CD4-positive, alpha-beta T cell (primary cell): ENCODE data around the gene IL3RA. TPM values are rescaled to one million over a fixed set of nuclear protein-coding genes. Genes with fewer than 3 reads are reported as not detected.
"Not testable (repeated sequence)": the region's sequence is repeated elsewhere in the genome, so short reads cannot be mapped to it uniquely, and the experiment has no call there.

Experiments
- ATAC-seq: fragments of 200-7000 bp; cut with Tn5 transposase; one replicate; pipeline ENCODE4 v1.10.0; 2022; ENCODE audit warnings: mild to moderate bottlenecking; ENCODE audit not compliant: poor library complexity
- CTCF ChIA-PET: fragments of 350-600 bp; sonication (Branson Sonifier 250); formaldehyde crosslinking; loops from one replicate; lab custom pipeline; 2021; ENCODE audit warnings: antibody characterized with exemption, inconsistent platforms; lab: Charles Lee
- POLR2A ChIA-PET: fragments of 350-600 bp; sonication (Branson Sonifier 250); formaldehyde crosslinking; loops from one replicate; lab custom pipeline; 2021; ENCODE audit warnings: antibody characterized with exemption, inconsistent platforms; lab: Charles Lee
- DNase-seq, 14 experiments: peaks; one replicate each; pipeline ENCODE4 v3.0.0-alpha.2; 2013 to 2020; ENCODE audit warnings: mixed read lengths in 2 of 14
- H3K27ac ChIP-seq, 2 donors: one replicate each; pipeline versions ENCODE4 v1.5.1 to v1.7.0; 2013; ENCODE audit warnings: low read length in 2 of 2, low read depth in 1 of 2, mild to moderate bottlenecking in 1 of 2
- H3K27me3 ChIP-seq, 2 experiments: 1 replicate in 1 of 2; 2 replicates in 1 of 2; pipeline versions ENCODE4 v1.6.1 to v1.7.0; 2013; ENCODE audit warnings: low read length in 2 of 2, control low read depth in 1 of 2, mild to moderate bottlenecking in 1 of 2, moderate library complexity in 1 of 2; ENCODE audit not compliant: insufficient read depth in 2 of 2, control insufficient read depth in 1 of 2
- H3K36me3 ChIP-seq: one replicate; pipeline ENCODE4 v1.6.1; 2013; ENCODE audit warnings: low read length, control low read depth; ENCODE audit not compliant: insufficient read depth
- H3K4me1 ChIP-seq: one replicate; pipeline ENCODE4 v1.6.1; 2013; ENCODE audit warnings: low read length, control low read depth; ENCODE audit not compliant: insufficient read depth
- H3K4me3 ChIP-seq: one replicate; pipeline ENCODE4 v1.5.1; 2013; ENCODE audit warnings: mild to moderate bottlenecking, low read length, moderate library complexity
- H3K9me3 ChIP-seq, 2 experiments: 1 replicate in 1 of 2; 2 replicates in 1 of 2; pipeline versions ENCODE4 v1.6.1 to v1.7.0; 2013; ENCODE audit warnings: low read length in 2 of 2, mild to moderate bottlenecking in 2 of 2, control low read depth in 1 of 2, moderate library complexity in 1 of 2; ENCODE audit not compliant: control insufficient read depth in 1 of 2, insufficient read depth in 1 of 2
- H3K27ac Mint-ChIP-seq: one replicate; pipeline ENCODE4 v1.8.0; 2020; ENCODE audit warnings: mixed read lengths
- H3K27me3 Mint-ChIP-seq: one replicate; pipeline ENCODE4 v1.8.0; 2021; ENCODE audit warnings: mixed read lengths
- H3K36me3 Mint-ChIP-seq: one replicate; pipeline ENCODE4 v1.8.0; 2021; ENCODE audit warnings: low read depth, mixed read lengths
- H3K4me1 Mint-ChIP-seq: one replicate; pipeline ENCODE4 v1.8.0; 2021; ENCODE audit warnings: low read depth, mixed read lengths
- H3K4me3 Mint-ChIP-seq: one replicate; pipeline ENCODE4 v1.8.0; 2020; ENCODE audit warnings: mild to moderate bottlenecking, mixed read lengths
- H3K9me3 Mint-ChIP-seq: one replicate; pipeline ENCODE4 v1.8.0; 2020; ENCODE audit warnings: mixed read lengths
- intact Hi-C, 2 experiments: fragments of 100-400 bp; cut with DNase I in 1 of 2; cut with micrococcal nuclease in 1 of 2; formaldehyde crosslinking; loops; one replicate each; pipeline versions ENCODE4 v1.15.1 to v1.9.0; 2023 to 2025; cut with DNase I, micrococcal nuclease
- total RNA-seq, 174 experiments: library from RNA in 2 of 174; stranded (reverse) in 2 of 174; gene quantifications; one replicate each; pipeline ENCODE4 v1.2.3 and lab custom pipeline; 2021 to 2026
- TF ChIP-seq, protein P1 (sequence below): fragments of 200-600 bp; IDR thresholded peaks from one replicate; pipeline ENCODE4 v1.8.0; 2022; ENCODE audit warnings: antibody characterized with exemption, mild to moderate bottlenecking

Gene IL3RA
- total RNA-seq, 2 experiments from 2014 or later: 0.45 to 0.49 TPM

DNA sequence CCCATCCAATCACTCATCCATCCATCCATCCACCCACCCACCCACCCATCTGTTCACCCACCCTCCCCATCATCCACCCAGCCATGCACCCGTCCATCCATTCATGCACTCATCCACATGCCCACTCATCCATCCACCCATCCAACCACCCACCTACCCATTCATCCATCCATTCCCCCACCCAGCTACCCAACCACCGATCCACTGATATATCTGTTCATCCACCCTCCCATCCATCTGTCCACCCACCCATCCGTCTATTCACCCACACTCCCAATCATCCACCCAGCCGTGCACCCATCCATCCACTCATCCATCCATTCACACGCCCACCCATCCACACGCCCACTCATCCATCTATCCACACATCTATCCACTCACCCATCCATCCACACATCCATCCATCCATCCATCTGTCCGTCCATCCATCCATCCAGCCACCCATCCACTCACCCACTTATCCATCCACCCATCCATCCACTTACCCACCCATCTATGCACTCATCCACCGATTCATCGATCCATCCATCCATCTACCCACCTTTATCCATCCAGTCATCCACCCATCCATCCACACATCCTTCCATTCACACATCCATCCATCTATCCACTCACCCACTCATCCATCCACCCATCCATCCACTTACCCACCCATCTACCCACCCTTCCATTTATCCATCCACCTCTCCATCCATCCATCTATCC is 87.7 kb downstream of the IL3RA start:
- ChIA-PET POLR2A (no interaction called here), CTCF (no interaction called here)
- Mint-ChIP-seq H3K9me3 (peaks cover 11% of the 10 kb centered on the region), H3K27ac (no peak overlapping the region), H3K4me1 (no peaks in the 10 kb centered on the region), H3K36me3 (peaks cover 76% of the 10 kb centered on the region), H3K27me3 (no peaks in the 10 kb centered on the region), H3K4me3 (no peak overlapping the region)
- no peak overlapping the region for H3K27ac ChIP-seq
- peaks cover 51% of the 10 kb centered on the region for H3K36me3 ChIP-seq
- TF ChIP-seq, protein P1, sequence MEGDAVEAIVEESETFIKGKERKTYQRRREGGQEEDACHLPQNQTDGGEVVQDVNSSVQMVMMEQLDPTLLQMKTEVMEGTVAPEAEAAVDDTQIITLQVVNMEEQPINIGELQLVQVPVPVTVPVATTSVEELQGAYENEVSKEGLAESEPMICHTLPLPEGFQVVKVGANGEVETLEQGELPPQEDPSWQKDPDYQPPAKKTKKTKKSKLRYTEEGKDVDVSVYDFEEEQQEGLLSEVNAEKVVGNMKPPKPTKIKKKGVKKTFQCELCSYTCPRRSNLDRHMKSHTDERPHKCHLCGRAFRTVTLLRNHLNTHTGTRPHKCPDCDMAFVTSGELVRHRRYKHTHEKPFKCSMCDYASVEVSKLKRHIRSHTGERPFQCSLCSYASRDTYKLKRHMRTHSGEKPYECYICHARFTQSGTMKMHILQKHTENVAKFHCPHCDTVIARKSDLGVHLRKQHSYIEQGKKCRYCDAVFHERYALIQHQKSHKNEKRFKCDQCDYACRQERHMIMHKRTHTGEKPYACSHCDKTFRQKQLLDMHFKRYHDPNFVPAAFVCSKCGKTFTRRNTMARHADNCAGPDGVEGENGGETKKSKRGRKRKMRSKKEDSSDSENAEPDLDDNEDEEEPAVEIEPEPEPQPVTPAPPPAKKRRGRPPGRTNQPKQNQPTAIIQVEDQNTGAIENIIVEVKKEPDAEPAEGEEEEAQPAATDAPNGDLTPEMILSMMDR: no peak
- intact Hi-C loops: no loop called here
- H3K27me3 ChIP-seq: no peaks in the 10 kb centered on the region
- peaks cover 14 to 34% of the 10 kb centered on the region in 2 experiments for H3K9me3 ChIP-seq
- no peak overlapping the region for H3K4me3 ChIP-seq
- no peaks in the 10 kb centered on the region for H3K4me1 ChIP-seq
- DNase-seq: no peak
- no peak for ATAC-seq

DNA sequence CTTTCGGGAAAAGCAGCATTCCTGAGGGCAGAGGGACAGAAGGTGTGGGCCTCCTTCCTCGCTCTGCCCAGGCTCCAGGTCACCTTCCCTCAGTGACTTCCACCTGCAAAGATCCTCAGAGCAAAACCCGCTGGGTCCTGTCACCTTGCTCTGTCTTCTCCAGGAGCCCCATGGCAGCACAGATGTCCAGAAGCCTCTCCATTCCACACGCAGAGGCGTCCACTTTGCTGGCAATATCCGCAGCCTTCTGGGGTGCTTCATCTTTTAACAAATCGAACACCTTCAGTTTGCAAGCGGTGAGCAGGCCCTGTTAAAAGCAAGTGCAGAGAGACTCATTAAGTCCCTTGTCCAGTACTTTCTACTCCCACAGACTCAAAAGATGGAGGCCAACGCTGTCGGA is 88.8 kb downstream of the IL3RA start:
- DNase-seq: peak in 1 of 14 experiments; percentile 17
- H3K27ac Mint-ChIP-seq: no peak overlapping the region
- CTCF ChIA-PET: no interaction called here

DNA sequence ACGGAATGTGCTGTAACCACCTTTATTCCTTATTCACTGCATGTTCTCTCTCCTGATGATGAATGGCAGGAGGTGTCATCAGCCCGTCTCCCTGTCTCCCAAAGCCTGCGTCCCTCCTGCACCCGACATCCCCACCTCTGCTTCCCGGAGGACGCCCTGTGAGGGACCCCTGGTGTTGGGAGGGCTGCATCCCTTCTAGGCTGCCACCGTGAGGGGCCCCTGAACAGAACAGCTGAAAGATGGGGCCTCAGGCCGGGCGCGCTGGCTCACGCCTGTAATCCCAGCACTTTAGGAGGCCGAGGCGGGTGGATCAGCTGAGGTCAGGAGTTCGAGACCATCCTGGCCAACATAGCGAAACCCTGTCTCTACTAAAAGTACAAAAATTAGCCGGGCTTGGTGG is 89.7 kb downstream of the IL3RA start:
- H3K4me3 ChIP-seq, H3K4me1 ChIP-seq, ATAC-seq, H3K27ac ChIP-seq, H3K4me3 Mint-ChIP-seq, H3K27me3 ChIP-seq, H3K27ac Mint-ChIP-seq, POLR2A ChIA-PET, CTCF ChIA-PET, H3K4me1 Mint-ChIP-seq, H3K9me3 Mint-ChIP-seq, intact Hi-C loops, H3K27me3 Mint-ChIP-seq: not testable (repeated sequence)
- peaks cover 69% of the 10 kb centered on the region for H3K36me3 Mint-ChIP-seq
- peaks cover 14 to 25% of the 10 kb centered on the region in 2 experiments for H3K9me3 ChIP-seq
- peaks cover 48% of the 10 kb centered on the region for H3K36me3 ChIP-seq
- DNase-seq: peak in 1 of 14 experiments; percentile 8

More for the DNA sequence above, 88.8 kb downstream of the IL3RA start:
- Histone ChIP-seq H3K27me3 (no peaks in the 10 kb centered on the region), H3K9me3 (peaks cover 14 to 29% of the 10 kb centered on the region in 2 experiments), H3K36me3 (peaks cover 48% of the 10 kb centered on the region), H3K4me3 (no peak overlapping the region), H3K4me1 (no peaks in the 10 kb centered on the region), H3K27ac (no peak overlapping the region)
- Mint-ChIP-seq H3K4me1 (no peaks in the 10 kb centered on the region), H3K4me3 (no peak overlapping the region), H3K27me3 (no peaks in the 10 kb centered on the region), H3K9me3 (peaks cover 7% of the 10 kb centered on the region), H3K36me3 (peaks cover 75% of the 10 kb centered on the region)
- TF ChIP-seq, protein P1: no peak
- no peak for ATAC-seq
- POLR2A ChIA-PET: no interaction called here
- intact Hi-C loops: no loop called here

DNA sequence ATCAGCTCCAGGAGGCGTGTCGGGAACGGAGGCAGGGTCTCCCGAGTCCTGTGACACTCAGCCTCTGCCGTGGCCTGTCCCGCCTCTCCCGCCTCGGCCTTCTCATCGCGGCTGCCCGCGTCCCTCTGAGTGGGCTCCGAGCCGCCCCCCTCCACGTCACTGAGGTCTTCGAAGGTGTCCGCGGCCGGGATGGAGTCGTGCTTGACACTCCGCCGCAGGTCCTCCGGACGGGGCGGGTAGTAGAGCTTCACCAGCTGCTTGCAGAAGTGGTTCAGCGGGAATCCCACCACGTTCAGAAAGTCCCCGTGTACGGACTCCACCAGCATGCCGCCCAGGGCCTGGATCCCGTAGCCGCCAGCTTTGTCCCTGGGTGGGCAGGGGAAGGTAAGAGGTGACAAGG is 91.2 kb downstream of the IL3RA start:
- Histone ChIP-seq H3K27me3 (no peaks in the 10 kb centered on the region), H3K4me3 (no peak overlapping the region), H3K36me3 (peaks cover 35% of the 10 kb centered on the region), H3K9me3 (peaks cover 0 to 11% of the 10 kb centered on the region in 2 experiments), H3K4me1 (no peaks in the 10 kb centered on the region), H3K27ac (no peak overlapping the region)
- H3K9me3 Mint-ChIP-seq: peaks cover 4% of the 10 kb centered on the region
- ATAC-seq (no peak), DNase-seq (peak in 1 of 14 experiments; percentile 27)
- H3K36me3 Mint-ChIP-seq: peaks cover 62% of the 10 kb centered on the region
- CTCF ChIA-PET: no interaction called here
- TF ChIP-seq, protein P1: no peak
- no peaks in the 10 kb centered on the region for H3K4me1 Mint-ChIP-seq
- H3K4me3 Mint-ChIP-seq: no peak overlapping the region
- POLR2A ChIA-PET: no interaction called here
- H3K27ac Mint-ChIP-seq: no peak overlapping the region
- H3K27me3 Mint-ChIP-seq: no peaks in the 10 kb centered on the region
- intact Hi-C loops: no loop called here
